B cell (primary cell): ENCODE data around the gene DYNLT3. TPM values are rescaled to one million over a fixed set of nuclear protein-coding genes. Genes with fewer than 3 reads are reported as not detected.

Experiments used
- ATAC-seq: fragments of 200-7000 bp; cut with Tn5 transposase; one replicate; pipeline ENCODE4 v1.10.0; 2021; ENCODE audit warnings: low read depth, mild to moderate bottlenecking, moderate number of reproducible peaks, moderate library complexity
- CTCF ChIA-PET: fragments of 350-600 bp; sonication (Branson Sonifier 250); formaldehyde crosslinking; loops from one replicate; lab custom pipeline; 2021; ENCODE audit warnings: antibody characterized with exemption, inconsistent platforms; lab: Charles Lee
- POLR2A ChIA-PET: fragments of 350-600 bp; sonication (Branson Sonifier 250); formaldehyde crosslinking; loops from one replicate; lab custom pipeline; 2021; ENCODE audit warnings: antibody characterized with exemption; lab: Charles Lee
- DNase-seq: peaks from one replicate; pipeline ENCODE4 v3.0.0; 2013
- H2AFZ ChIP-seq: 2 replicates; pipeline ENCODE4 v1.6.1; 2012; ENCODE audit warnings: mild to moderate bottlenecking, low read depth, low read length; ENCODE audit not compliant: insufficient read depth, poor library complexity, severe bottlenecking
- H3K27ac ChIP-seq, 2 donors: 1 replicate in 1 of 2; 2 replicates in 1 of 2; pipeline ENCODE4 v1.5.1; 2012 to 2013; ENCODE audit warnings: low read length in 2 of 2, mild to moderate bottlenecking in 2 of 2, moderate library complexity in 1 of 2
- H3K27me3 ChIP-seq, 4 experiments: fragments of 200-600 bp in 1 of 4; sonication (generic) in 1 of 4; replicated peaks in 1 of 4; 1 replicate in 2 of 4; 2 replicates in 2 of 4; pipeline versions ENCODE4 v1.6.1 to v1.7.0; 2013 to 2016; ENCODE audit warnings: low read length in 3 of 4, mild to moderate bottlenecking in 2 of 4, mixed read lengths in 1 of 4, moderate library complexity in 1 of 4; ENCODE audit not compliant: insufficient read depth in 4 of 4, control insufficient read depth in 3 of 4; ENCODE audit errors: control extremely low read depth in 1 of 4
- H3K36me3 ChIP-seq, 2 experiments: replicated peaks in 1 of 2; 1 replicate in 1 of 2; 2 replicates in 1 of 2; pipeline versions ENCODE4 v1.6.1 to v1.7.1; 2013; ENCODE audit warnings: low read length in 1 of 2; ENCODE audit not compliant: insufficient read depth in 2 of 2, control insufficient read depth in 1 of 2; ENCODE audit errors: control extremely low read depth in 1 of 2, extremely low read depth in 1 of 2
- H3K4me1 ChIP-seq, 2 donors: fragments of 200-600 bp in 1 of 2; sonication (generic) in 1 of 2; 1 replicate in 1 of 2; 2 replicates in 1 of 2; pipeline versions ENCODE4 v1.5.1 to v1.6.1; 2013 to 2017; ENCODE audit warnings: low read length in 2 of 2; ENCODE audit not compliant: control insufficient read depth in 2 of 2, insufficient read depth in 2 of 2
- H3K4me2 ChIP-seq: replicated peaks from 2 replicates; pipeline ENCODE3; 2012; ENCODE audit warnings: mild to moderate bottlenecking, low read depth, low read length; ENCODE audit not compliant: poor library complexity, severe bottlenecking
- H3K4me3 ChIP-seq, 5 experiments: fragments of 200-600 bp in 1 of 5; sonication (generic) in 1 of 5; 1 replicate in 3 of 5; 2 replicates in 2 of 5; pipeline versions ENCODE4 v1.5.1 to v1.7.0; 2011 to 2016; ENCODE audit warnings: low read length in 4 of 5, mild to moderate bottlenecking in 4 of 5, low read depth in 2 of 5, control low read depth in 1 of 5, moderate library complexity in 1 of 5; ENCODE audit not compliant: insufficient read depth in 1 of 5; ENCODE audit errors: control extremely low read depth in 1 of 5, extremely low read depth in 1 of 5
- H3K79me2 ChIP-seq: fragments of 200-600 bp; sonication (generic); one replicate; pipeline ENCODE4 v1.6.0; 2016; ENCODE audit warnings: low read length; ENCODE audit not compliant: control insufficient read depth, insufficient read depth
- H3K9ac ChIP-seq: fragments of 200-600 bp; sonication (generic); 2 replicates; pipeline ENCODE4 v1.6.1; 2017; ENCODE audit warnings: mild to moderate bottlenecking, low read length, moderate library complexity
- H3K9me3 ChIP-seq, 3 donors: one replicate each; pipeline versions ENCODE4 v1.6.1 to v1.7.1; 2013; ENCODE audit warnings: low read length in 2 of 3; ENCODE audit not compliant: control insufficient read depth in 2 of 3, insufficient read depth in 1 of 3; ENCODE audit errors: control extremely low read depth in 1 of 3
- H4K20me1 ChIP-seq: 2 replicates; pipeline ENCODE4 v1.6.0; 2012; ENCODE audit warnings: mild to moderate bottlenecking, low read length; ENCODE audit not compliant: insufficient read depth, control insufficient read depth, poor library complexity, severe bottlenecking
- H3K27ac Mint-ChIP-seq: one replicate; pipeline ENCODE4 v1.8.0; 2021; ENCODE audit warnings: mixed read lengths
- H3K27me3 Mint-ChIP-seq: one replicate; pipeline ENCODE4 v1.8.0; 2021; ENCODE audit warnings: mixed read lengths
- H3K4me1 Mint-ChIP-seq: one replicate; pipeline ENCODE4 v1.8.0; 2021; ENCODE audit warnings: mixed read lengths
- H3K4me3 Mint-ChIP-seq: one replicate; pipeline ENCODE4 v1.8.0; 2021; ENCODE audit warnings: mixed read lengths
- H3K9me3 Mint-ChIP-seq: one replicate; pipeline ENCODE4 v1.8.0; 2022; ENCODE audit warnings: mixed read lengths; ENCODE audit not compliant: insufficient read depth
- CTCF ChIP-seq: fragments of 200-600 bp; IDR thresholded peaks from one replicate; pipeline ENCODE4 v1.8.0; 2022; ENCODE audit warnings: antibody characterized with exemption, mild to moderate bottlenecking
- EZH2 ChIP-seq: IDR thresholded peaks from 2 replicates; pipeline ENCODE4 v1.6.1; 2012; ENCODE audit warnings: borderline replicate concordance, low read depth, mild to moderate bottlenecking, moderate library complexity, low read length; ENCODE audit not compliant: insufficient read depth, poor library complexity, severe bottlenecking
- WGBS: methylation state at CpG from one replicate; pipeline ENCODE4 v1.1.5; 2013; ENCODE audit warnings: missing lambda C conversion rate; ENCODE audit not compliant: insufficient coverage; 5-methylcytosine and 5-hydroxymethylcytosine counted together
- intact Hi-C: fragments of 100-400 bp; cut with micrococcal nuclease; formaldehyde crosslinking; loops from one replicate; pipeline ENCODE4 v1.10.0; 2022
- polyA plus RNA-seq: library from polyadenylated mRNA; depleted of rRNA; stranded (reverse); fragments of >200 nt; gene quantifications from 2 replicates; pipeline ENCODE4 v1.2.3, GENCODE V29; 2012
- total RNA-seq, 2 donors: library from RNA; stranded (reverse); fragments of 120-200 nt in 1 of 2; gene quantifications; 1 replicate in 1 of 2; 2 replicates in 1 of 2; pipeline versions ENCODE4 v1.2.3 to v1.2.4, GENCODE V29; 2013 to 2022

Gene DYNLT3
- total and polyA plus RNA-seq, 2 donors (not counting 1 experiment from before 2014, with no cell fraction given) = 15.3 to 20.4 TPM

DNA sequence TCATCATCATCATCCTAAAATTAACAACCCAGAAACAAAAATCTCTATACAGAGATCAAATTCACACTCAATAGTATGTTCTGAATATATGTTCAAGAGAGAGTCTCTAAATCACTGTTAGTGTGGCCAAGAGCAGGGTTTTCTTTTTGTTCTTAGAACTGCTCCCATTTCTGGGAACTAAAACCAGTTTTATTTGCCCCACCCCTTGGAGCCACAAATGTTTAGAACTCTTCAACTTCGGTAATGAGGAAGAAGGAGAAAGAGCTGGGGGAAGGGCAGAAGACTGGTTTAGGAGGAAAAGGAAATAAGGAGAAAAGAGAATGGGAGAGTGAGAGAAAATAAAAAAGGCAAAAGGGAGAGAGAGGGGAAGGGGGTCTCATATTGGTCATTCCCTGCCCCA, 35.3 kb downstream of the DYNLT3 start:
- no peak for DNase-seq
- Histone ChIP-seq H4K20me1 (no peaks in the 10 kb centered on the region), H3K9me3 (no peaks in the 10 kb centered on the region), H3K9ac (no peak overlapping the region), H3K4me2 (no peak overlapping the region), H3K79me2 (no peaks in the 10 kb centered on the region), H3K4me3 (no peak overlapping the region), H3K27ac (peak overlapping the region in 1 of 2 donors; percentile 46), H3K27me3 (no peaks in the 10 kb centered on the region), H3K4me1 (peaks cover 41 to 58% of the 10 kb centered on the region in 2 donors), H3K36me3 (peaks cover 6 to 40% of the 10 kb centered on the region in 2 experiments), H2AFZ (no peak overlapping the region)
- WGBS = no CpG with 5 or more reads among the region's 1 CpG
- Mint-ChIP-seq H3K9me3 (no peaks in the 10 kb centered on the region), H3K27me3 (no peaks in the 10 kb centered on the region), H3K27ac (peak overlapping the region; percentile 48), H3K4me1 (peaks cover 73% of the 10 kb centered on the region), H3K4me3 (no peak overlapping the region)
- ATAC-seq = no peak
- TF ChIP-seq CTCF (no peak), EZH2 (no peak)
- CTCF ChIA-PET = interaction anchor here (1.3 to 3.7 kb wide), 2 partner anchors 11 to 66 kb away, joined by 3 to 20 read pairs; no protein-coding TSS in a partner anchor
- POLR2A ChIA-PET = no interaction called here
- intact Hi-C loops = loop anchor here (2.0 kb wide), 1 partner anchor 15 kb away; no protein-coding TSS in a partner anchor

GRCh38 chrX:37809970-37810369, 37.4 kb downstream of the DYNLT3 start:
- no peak overlapping the region for H3K4me3 Mint-ChIP-seq
- POLR2A ChIA-PET = no interaction called here
- no peak for ATAC-seq

More at GRCh38 chrX:37809970-37810369, 37.4 kb downstream of the DYNLT3 start:
- H3K27ac ChIP-seq = peak overlapping the region in 1 of 2 donors; percentile 43
- H3K4me2 ChIP-seq = no peak overlapping the region
- H3K36me3 ChIP-seq = peaks cover 8 to 60% of the 10 kb centered on the region in 2 experiments
- no peak for DNase-seq
- no CpG with 5 or more reads among the region's 2 CpGs for WGBS
- H3K79me2 ChIP-seq = no peaks in the 10 kb centered on the region
- no peak overlapping the region for H2AFZ ChIP-seq
- CTCF ChIA-PET = interaction anchor here (1.1 to 3.7 kb wide), 2 partner anchors 13 to 64 kb away, joined by 3 to 20 read pairs; no protein-coding TSS in a partner anchor
- H3K9ac ChIP-seq = no peak overlapping the region
- intact Hi-C loops = no loop called here
- peaks cover 24 to 43% of the 10 kb centered on the region in 2 donors for H3K4me1 ChIP-seq
- Mint-ChIP-seq H3K9me3 (no peaks in the 10 kb centered on the region), H3K4me1 (peaks cover 61% of the 10 kb centered on the region), H3K27ac (peak overlapping the region; percentile 27), H3K27me3 (no peaks in the 10 kb centered on the region)
- no peak overlapping the region for H3K4me3 ChIP-seq
- H3K27me3 ChIP-seq = no peaks in the 10 kb centered on the region
- peaks cover 10% of the 10 kb centered on the region for H4K20me1 ChIP-seq
- no peak for TF ChIP-seq EZH2
- no peak for TF ChIP-seq CTCF
- H3K9me3 ChIP-seq = no peaks in the 10 kb centered on the region
